ENCODE measurements around the gene ZNF750. TPM values are rescaled to one million over a fixed set of nuclear protein-coding genes. Genes with fewer than 3 reads are reported as not detected.

Gene ZNF750
- total and polyA plus RNA-seq, 10 donors = 0.05 to 0.16 (median 0.13) TPM; not detected in 5

DNA sequence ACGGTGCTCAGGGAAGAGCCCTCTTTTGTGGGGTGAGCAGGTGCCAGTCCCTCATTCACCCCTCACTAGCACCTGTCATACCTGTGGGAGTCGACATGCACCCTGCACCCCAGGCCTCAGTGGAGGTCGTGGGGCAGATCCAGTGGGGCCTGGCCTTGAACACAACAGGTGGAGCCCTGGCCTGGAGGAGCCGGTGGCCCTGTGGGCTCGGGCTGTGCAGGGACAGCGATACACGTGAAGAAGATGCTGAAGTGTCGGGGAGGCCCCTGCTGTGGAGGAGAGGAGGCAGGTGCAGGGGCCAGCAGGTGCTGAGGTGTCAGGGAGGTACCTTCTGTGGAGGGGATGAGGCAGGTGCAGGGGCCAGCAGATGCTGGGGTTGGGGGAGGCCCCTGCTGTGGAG is 31.8 kb downstream of the ZNF750 start:
- H3K9me3 ChIP-seq = no peaks in the 10 kb centered on the region
- TF ChIP-seq, protein P1, sequence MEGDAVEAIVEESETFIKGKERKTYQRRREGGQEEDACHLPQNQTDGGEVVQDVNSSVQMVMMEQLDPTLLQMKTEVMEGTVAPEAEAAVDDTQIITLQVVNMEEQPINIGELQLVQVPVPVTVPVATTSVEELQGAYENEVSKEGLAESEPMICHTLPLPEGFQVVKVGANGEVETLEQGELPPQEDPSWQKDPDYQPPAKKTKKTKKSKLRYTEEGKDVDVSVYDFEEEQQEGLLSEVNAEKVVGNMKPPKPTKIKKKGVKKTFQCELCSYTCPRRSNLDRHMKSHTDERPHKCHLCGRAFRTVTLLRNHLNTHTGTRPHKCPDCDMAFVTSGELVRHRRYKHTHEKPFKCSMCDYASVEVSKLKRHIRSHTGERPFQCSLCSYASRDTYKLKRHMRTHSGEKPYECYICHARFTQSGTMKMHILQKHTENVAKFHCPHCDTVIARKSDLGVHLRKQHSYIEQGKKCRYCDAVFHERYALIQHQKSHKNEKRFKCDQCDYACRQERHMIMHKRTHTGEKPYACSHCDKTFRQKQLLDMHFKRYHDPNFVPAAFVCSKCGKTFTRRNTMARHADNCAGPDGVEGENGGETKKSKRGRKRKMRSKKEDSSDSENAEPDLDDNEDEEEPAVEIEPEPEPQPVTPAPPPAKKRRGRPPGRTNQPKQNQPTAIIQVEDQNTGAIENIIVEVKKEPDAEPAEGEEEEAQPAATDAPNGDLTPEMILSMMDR (IDR thresholded peaks at IDR 0.05 in 8 of 11, conservative IDR thresholded peaks at IDR 0.05 in 3 of 11) = no peak
- TF ChIP-seq POLR2AphosphoS5 (IDR thresholded peaks at IDR 0.05) (no peak), POLR2A (IDR thresholded peaks at IDR 0.05) (no peak)
- 83 to 96% (median 92%) methylated on average over 8 of the region's 8 CpGs for WGBS, 5 donors
- H3K4me3 ChIP-seq = no peak overlapping the region
- intact Hi-C loops (cut with DNase I; ENCODE audit: low total_unique reads) = no loop called here
- H3K27ac ChIP-seq = no peak overlapping the region
- peaks cover 0 to 68% (median 29%) of the 10 kb centered on the region in 6 donors for H3K36me3 ChIP-seq
- no peak for DNase-seq
- peaks cover 0 to 34% (median 14%) of the 10 kb centered on the region in 6 donors for H3K4me1 ChIP-seq
- H3K27me3 ChIP-seq (replicated peaks in 1 of 7) = no peaks in the 10 kb centered on the region

DNA sequence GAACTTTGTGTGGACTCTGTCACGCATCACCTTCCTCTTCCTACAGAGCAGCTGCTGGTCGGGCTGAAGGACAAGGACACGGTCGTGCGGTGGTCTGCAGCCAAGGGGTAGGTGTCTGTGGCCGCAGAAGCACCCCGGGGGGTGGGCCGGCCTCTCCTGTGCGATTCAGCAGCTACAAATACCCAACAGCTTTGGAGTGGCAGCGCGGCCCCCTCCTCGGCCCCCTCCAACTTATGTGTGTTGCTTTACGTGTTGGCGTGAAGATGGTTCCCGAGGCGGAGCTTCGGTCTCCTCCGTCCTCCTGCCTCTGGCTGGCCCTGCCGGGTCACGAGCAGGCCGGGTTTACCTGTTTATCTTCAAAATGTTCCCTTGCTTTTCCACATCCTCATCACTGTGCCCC is 32.3 kb downstream of the ZNF750 start:
- TF ChIP-seq, protein P1 (IDR thresholded peaks at IDR 0.05 in 8 of 11, conservative IDR thresholded peaks at IDR 0.05 in 3 of 11) = no peak
- WGBS, 5 donors = 74 to 89% (median 84%) methylated on average over 21 of the region's 21 CpGs
- Histone ChIP-seq H3K27me3 (replicated peaks in 1 of 7) (no peaks in the 10 kb centered on the region), H3K27ac (peak overlapping the region in 3 of 8 donors; percentile 52 to 73 (median 57)), H3K4me3 (no peak overlapping the region), H3K9me3 (no peaks in the 10 kb centered on the region), H3K36me3 (peaks cover 0 to 67% (median 29%) of the 10 kb centered on the region in 6 donors), H3K4me1 (peaks cover 0 to 34% (median 14%) of the 10 kb centered on the region in 6 donors)
- intact Hi-C loops (cut with DNase I; ENCODE audit: low total_unique reads) = no loop called here
- DNase-seq = no peak

DNA sequence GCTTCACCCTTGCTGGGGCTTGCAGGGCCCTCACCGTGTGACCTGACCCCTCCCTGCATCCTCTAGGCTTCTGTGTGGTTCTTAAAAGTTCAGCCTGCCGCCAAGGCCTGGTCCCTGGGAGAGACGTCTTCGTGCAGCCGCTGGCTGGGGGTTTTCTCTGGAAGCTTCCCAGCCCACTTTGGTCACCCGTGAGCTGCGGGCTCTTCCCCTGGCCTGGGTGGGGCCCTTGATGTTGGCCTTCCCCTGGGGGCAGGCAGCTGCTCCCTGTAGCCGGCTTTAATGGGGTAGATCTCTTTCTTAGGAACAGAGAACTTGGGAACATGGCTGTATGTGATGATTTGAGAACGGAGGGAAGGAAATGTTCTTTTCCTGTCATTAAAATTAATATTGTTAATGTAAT is 32.7 kb downstream of the ZNF750 start:
- Histone ChIP-seq H3K4me1 (peaks cover 0 to 34% (median 14%) of the 10 kb centered on the region in 6 donors), H3K36me3 (peaks cover 0 to 64% (median 29%) of the 10 kb centered on the region in 6 donors), H3K27me3 (replicated peaks in 1 of 7) (no peaks in the 10 kb centered on the region), H3K9me3 (no peaks in the 10 kb centered on the region), H3K4me3 (no peak overlapping the region), H3K27ac (peak overlapping the region in 6 of 8 donors; percentile 1 to 73 (median 47))
- intact Hi-C loops (cut with DNase I; ENCODE audit: low total_unique reads) = no loop called here
- DNase-seq = no peak
- TF ChIP-seq POLR2AphosphoS5 (IDR thresholded peaks at IDR 0.05) (peak in 1 of 3 donors; percentile 5), POLR2A (IDR thresholded peaks at IDR 0.05) (no peak)
- TF ChIP-seq, protein P1 (IDR thresholded peaks at IDR 0.05 in 8 of 11, conservative IDR thresholded peaks at IDR 0.05 in 3 of 11) = no peak
- WGBS, 5 donors = 68 to 83% (median 77%) methylated on average over 9 of the region's 9 CpGs

- H3K36me3 ChIP-seq = peaks cover 0 to 62% (median 25%) of the 10 kb centered on the region in 6 donors
- H3K9me3 ChIP-seq = no peaks in the 10 kb centered on the region
- peaks cover 0 to 34% (median 14%) of the 10 kb centered on the region in 6 donors for H3K4me1 ChIP-seq
- TF ChIP-seq POLR2AphosphoS5 (IDR thresholded peaks at IDR 0.05) (no peak), POLR2A (IDR thresholded peaks at IDR 0.05) (no peak)
- TF ChIP-seq, protein P1 (IDR thresholded peaks at IDR 0.05 in 8 of 11, conservative IDR thresholded peaks at IDR 0.05 in 3 of 11) = no peak
- intact Hi-C loops (cut with DNase I; ENCODE audit: low total_unique reads) = no loop called here
- no peaks in the 10 kb centered on the region for H3K27me3 ChIP-seq (replicated peaks in 1 of 7)
- WGBS, 5 donors = 74 to 94% (median 86%) methylated on average over 21 of the region's 21 CpGs
- no peak overlapping the region for H3K4me3 ChIP-seq
- no peak for DNase-seq
- peak overlapping the region in 6 of 8 donors; percentile 1 to 73 (median 47) for H3K27ac ChIP-seq
Observed at GRCh38 chr17:82806645-82807044, 33.2 kb downstream of the ZNF750 start.

All from spleen (tissue), 11 donors.